ENCODE data around the gene PSMA4. TPM values are rescaled to one million over a fixed set of nuclear protein-coding genes. Genes with fewer than 3 reads are reported as not detected.
"Not testable (repeated sequence)": the region's sequence is repeated elsewhere in the genome, so short reads cannot be mapped to it uniquely, and the experiment has no call there.

The PSMA4 gene
- 100 to 1,000 TPM; 238 to 248 TPM for total RNA-seq

DNA sequence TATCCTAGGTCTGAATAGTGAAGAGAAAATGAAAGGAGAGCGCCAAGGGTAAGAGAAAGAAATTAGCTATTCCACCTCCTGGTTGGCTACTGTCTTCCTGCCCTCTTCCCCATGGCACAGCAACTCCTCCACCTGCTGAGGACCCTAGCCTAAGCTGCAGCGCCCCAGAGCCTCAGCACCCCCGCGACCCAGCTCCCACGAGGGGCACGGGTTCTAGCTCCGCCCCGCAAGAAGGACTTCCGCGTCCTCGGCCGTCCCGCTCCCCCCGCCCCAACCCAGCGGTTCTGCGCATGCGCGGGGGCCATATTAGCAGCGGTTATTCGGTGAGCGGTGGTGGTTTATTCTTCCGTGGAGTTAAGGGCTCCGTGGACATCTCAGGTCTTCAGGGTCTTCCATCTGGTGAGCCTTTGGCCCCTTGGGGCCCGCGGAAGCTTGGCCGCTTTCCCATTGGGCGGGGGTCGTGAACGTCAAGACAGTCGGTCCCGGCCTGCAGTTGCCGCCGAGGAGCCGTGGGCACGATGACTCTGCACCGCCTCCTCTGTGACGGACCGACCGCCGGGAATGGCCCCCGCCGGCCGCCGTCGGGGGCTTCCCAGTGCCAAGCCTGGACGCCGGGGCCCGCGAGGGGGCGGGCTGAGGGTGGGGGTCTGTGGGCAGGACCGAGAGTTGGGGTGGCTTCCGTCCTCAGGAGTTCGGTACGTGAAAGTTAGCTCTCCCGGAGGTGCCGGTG lies at the start of gene PSMA4:
Gene PSMA4, plus strand, starts transcription at position 304 of the 730 bp plus-strand sequence. CDS start 1,484 bp downstream, outside the sequence.
- CTCF ChIA-PET: interaction anchor here (0.6 kb wide), 1 partner anchor 18 kb away, joined by 3 read pairs; no protein-coding TSS in a partner anchor
- POLR2A ChIA-PET: interaction anchor here (0.7 to 1.7 kb wide), 10 partner anchors 25 to 241 kb away, joined by 3 to 11 read pairs (median 4); partner anchors contain the start of genes CHRNA5, HYKK, IREB2 and SKIC8

- ChIA-PET CTCF (no interaction called here), POLR2A (no interaction called here)
Observed at GRCh38 chr15:78492872-78493271, 47.4 kb upstream of the PSMA4 start.

- CTCF ChIA-PET: interaction anchor here (0.6 kb wide), 1 partner anchor 259 kb away, joined by 3 read pairs; no protein-coding TSS in a partner anchor
- POLR2A ChIA-PET: no interaction called here
Observed at GRCh38 chr15:78501857-78502256, 38.4 kb upstream of the PSMA4 start.

DNA sequence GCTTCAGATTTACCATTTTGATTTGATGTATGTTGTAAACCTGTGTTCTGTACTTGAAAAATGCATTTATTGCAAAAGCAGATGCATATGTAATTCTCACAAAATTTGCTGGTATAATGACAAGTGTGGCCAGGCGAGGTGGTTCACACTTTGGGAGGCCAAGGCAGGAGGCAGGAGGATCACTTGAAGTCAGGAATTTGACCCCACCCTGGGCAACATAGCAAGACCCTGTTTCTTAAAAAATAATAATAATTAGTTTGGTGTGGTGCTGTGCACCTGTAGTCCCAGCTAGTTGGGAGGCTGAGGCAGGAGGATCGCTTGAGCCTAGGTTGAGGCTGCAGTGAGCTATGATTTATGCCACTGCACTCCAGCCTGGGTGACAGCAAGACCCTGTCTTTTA lies 37.6 kb upstream of the PSMA4 start:
- ChIA-PET POLR2A (no interaction called here), CTCF (no interaction called here)

DNA sequence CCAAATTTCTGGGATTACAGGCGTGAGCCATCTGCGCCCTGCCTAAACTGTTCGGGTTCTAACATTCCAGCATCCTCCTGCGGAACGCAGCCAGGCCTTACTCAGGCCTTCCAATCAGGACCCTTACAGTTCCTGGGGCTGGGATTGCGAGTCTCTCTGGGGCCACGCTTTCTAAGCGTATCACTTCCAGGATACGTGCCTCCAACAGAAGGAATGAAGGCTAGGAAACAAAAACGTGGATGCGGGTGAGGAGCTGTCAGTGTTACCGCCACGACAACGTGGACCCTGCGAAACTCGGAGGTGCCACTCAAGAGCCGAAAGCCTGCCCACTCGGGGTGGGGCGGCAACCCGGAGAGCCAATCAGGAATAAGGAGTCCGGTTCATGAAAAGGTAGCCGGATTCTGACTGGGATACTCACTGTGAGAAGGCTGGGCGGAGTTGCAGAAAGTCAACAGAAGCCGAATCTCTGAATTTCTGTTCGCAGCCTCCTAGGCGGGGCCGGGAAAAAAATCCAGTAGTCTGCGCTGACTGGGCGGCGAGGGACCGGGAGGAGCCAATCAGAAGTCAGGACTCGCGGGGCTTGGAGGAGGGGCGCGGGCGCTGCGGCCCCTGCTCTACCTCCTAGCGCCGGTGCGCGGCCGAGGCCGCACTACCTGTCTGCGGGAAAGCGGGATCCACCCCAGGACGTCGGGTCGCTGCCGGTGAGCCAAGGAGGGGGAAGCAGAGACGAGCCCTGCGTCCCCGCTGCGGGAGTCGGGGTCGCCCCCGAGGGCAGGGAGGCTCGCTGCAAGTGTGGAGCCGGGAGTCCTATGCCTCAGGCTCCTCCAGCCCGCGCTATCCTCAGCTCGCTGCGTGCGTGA lies 33.0 kb upstream of the PSMA4 start, which contains the start of gene HYKK:
Gene HYKK, plus strand, starts transcription at position 607 of the 860 bp plus-strand sequence. CDS start 5,512 bp downstream, outside the sequence.
- CTCF ChIA-PET: interaction anchor here (1.3 kb wide), 1 partner anchor 14 kb away, joined by 4 read pairs; no protein-coding TSS in a partner anchor
- POLR2A ChIA-PET: interaction anchor here (1.7 kb wide), 1 partner anchor 33 kb away, joined by 8 read pairs; the partner anchor contains the start of gene PSMA4

- ChIA-PET POLR2A (interaction anchor here (1.7 kb wide), 1 partner anchor 33 kb away, joined by 8 read pairs; the partner anchor contains the start of gene PSMA4), CTCF (interaction anchor here (1.3 kb wide), 1 partner anchor 13 kb away, joined by 4 read pairs; no protein-coding TSS in a partner anchor)
Observed at GRCh38 chr15:78507831-78508160, 32.4 kb upstream of the PSMA4 start.

DNA sequence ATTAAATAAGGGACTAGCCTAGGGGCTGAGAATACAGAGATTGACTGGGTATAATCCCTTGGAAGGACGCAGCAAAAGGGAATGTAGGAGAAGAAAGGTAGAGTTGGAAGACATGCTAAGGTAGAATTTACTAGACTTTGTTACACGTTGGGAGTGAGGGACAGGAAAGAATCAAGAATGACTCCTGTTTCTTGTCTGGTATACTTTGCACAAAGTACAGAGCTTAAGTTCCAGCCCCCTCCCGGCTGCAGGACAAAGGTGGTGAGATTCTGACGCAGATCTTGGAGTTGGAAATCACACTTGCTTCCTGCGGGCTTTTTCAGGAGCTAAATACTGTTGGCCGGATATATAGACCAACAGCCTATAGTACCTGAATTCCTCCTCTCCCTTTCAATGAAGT lies 32.0 kb upstream of the PSMA4 start:
- POLR2A ChIA-PET: interaction anchor here (1.7 kb wide), 1 partner anchor 32 kb away, joined by 8 read pairs; the partner anchor contains the start of gene PSMA4
- CTCF ChIA-PET: interaction anchor here (1.3 kb wide), 1 partner anchor 13 kb away, joined by 4 read pairs; no protein-coding TSS in a partner anchor

DNA sequence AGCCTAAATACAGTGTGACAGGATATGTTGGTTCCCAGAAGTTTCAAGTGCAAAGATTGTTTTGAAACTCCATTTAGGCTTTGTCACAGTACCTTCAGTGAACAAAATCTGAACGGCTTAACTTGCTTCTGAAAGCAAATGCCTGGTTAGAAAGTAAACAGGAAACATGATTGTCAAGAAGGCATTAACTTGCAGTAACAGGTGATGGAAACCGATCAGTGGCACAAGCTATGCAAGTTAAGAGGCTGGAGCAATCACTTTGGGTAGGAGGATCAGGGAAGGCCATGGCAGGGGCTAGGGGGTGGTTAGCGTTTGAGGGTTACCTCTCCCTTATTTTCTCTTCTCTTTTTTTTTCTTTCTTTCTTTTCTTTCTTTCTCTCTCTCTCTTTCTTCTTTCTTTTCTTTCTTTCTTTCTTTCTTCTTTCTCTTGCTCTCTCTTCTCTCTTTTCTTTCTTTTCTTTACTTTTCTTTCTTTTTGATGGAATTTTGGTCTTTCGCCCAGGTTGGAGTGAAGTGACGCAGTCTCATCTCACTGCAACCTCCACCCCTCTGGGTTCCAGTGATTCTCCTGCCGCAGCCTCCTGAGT lies 30.4 kb upstream of the PSMA4 start:
- ChIA-PET POLR2A (no interaction called here), CTCF (interaction anchor here (0.6 kb wide), 1 partner anchor 12 kb away, joined by 3 read pairs; no protein-coding TSS in a partner anchor)

DNA sequence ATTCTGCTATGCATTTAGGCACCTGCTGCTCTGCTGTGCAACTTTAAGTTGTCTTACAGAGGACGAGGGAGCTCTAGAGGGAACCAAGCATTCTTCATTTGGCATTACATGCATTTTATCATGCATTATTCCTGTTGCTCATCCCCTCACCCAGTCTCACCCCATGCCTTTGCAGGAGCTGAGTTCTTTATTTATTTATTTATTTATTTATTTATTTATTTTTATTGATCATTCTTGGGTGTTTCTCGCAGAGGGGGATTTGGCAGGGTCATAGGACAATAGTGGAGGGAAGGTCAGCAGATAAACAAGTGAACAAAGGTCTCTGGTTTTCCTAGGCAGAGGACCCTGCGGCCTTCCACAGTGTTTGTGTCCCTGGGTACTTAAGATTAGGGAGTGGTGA lies 20.2 kb upstream of the PSMA4 start:
- CTCF ChIA-PET: not testable (repeated sequence)

GRCh38 chr15:78524230-78524629 lies 16.0 kb upstream of the PSMA4 start:
- ChIA-PET CTCF (no interaction called here), POLR2A (no interaction called here)

More for the DNA sequence above, 20.2 kb upstream of the PSMA4 start:
- POLR2A ChIA-PET: not testable (repeated sequence)

GRCh38 chr15:78527325-78527724 lies 12.9 kb upstream of the PSMA4 start:
- ChIA-PET CTCF (no interaction called here), POLR2A (no interaction called here)

DNA sequence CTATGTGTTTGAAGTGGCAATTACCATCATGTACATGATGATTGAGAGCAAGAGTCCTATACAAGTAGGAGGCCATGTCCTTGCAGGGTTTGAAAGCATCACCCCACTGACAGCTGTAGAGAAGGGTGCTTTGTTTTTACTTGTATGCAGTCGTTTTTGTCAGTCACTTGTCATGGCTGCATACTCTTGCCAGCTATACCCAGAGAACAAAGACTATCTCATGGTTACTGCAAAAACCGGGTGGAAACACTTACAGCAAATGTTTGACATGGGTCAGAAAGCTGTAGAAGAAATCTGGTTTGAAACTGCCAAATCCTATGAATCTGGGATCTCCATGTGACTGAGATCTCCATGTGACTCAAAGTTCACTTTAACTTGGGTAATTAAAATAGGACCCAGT lies 6.9 kb upstream of the PSMA4 start:
- CTCF ChIA-PET: interaction anchor here (0.6 kb wide), 1 partner anchor 24 kb away, joined by 3 read pairs; no protein-coding TSS in a partner anchor
- POLR2A ChIA-PET: no interaction called here

- POLR2A ChIA-PET: no interaction called here
- CTCF ChIA-PET: no interaction called here
Observed at GRCh38 chr15:78536134-78536533, 4.1 kb upstream of the PSMA4 start.

DNA sequence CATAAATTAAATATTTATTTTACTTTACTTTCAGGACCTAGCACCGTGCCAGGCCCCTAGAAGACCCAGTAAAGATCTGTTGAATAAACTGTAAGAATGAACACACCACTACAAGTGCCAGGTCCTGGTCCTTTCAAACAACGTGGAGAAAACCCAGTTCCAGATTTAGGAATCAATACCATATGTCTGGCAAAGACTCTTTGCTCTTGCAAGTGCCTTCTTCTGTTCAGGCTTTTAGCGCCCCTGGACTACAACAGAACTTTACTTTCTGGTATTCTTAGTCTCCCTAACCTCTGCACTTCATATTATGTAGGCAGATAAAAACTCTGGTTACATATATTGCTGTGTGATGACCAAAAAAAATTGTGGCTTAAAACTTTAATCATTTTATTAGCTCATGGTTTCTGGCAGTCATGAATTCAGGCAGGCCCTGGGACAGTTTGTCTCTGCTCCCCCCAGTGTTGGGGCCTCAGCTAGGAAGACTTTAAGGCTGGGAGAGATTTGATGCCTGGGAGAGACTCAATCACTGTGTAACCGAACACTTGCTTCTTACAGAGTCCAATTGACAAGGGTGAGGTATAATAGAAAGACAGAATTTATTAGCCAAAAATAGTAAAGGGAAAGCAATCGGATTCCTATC lies 2.9 kb upstream of the PSMA4 start:
- CTCF ChIA-PET: no interaction called here
- POLR2A ChIA-PET: interaction anchor here (0.6 kb wide), 1 partner anchor 335 kb away, joined by 3 read pairs; the partner anchor contains the start of gene MORF4L1

DNA sequence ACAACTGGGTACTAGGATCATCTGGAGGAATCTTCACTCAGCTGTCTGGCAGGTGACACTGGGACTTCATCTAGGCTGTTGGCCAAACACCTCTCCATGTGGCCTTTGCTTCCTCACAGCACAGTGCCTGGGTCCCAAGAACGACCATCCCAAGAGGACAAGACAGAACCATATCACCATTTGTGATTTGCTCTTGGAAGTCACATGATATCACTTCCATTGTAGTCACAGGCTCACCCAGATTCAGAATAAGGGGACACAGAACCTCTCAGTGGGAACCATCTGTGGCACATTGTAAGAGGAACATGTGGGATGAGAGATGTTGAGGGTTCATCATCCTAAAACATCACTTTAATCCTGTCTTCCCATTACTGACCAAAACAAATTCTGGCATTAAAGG lies 1.9 kb upstream of the PSMA4 start:
- CTCF ChIA-PET: no interaction called here
- POLR2A ChIA-PET: no interaction called here

GRCh38 chr15:78539464-78540140 lies 642 bp upstream of the PSMA4 start:
- CTCF ChIA-PET: not testable (repeated sequence)

GRCh38 chr15:78540871-78541743 lies 863 bp downstream of the PSMA4 start:
- POLR2A ChIA-PET: interaction anchor here (0.7 to 1.7 kb wide), 7 partner anchors 11 to 111 kb away, joined by 3 to 11 read pairs (median 4); partner anchors contain the start of genes CHRNA5, HYKK and IREB2
- CTCF ChIA-PET: interaction anchor here (1.7 kb wide), 1 partner anchor 103 kb away, joined by 3 read pairs; the partner anchor contains the start of gene IREB2

More at GRCh38 chr15:78539464-78540140, 642 bp upstream of the PSMA4 start:
- POLR2A ChIA-PET: interaction anchor here (0.8 to 1.7 kb wide), 8 partner anchors 26 to 240 kb away, joined by 3 to 11 read pairs (median 4); partner anchors contain the start of genes CHRNA5, HYKK, IREB2 and SKIC8
